GM19035 (cell line): ENCODE measurements around the gene GAP43.

Experiments
- ATAC-seq: cut with Tn5 transposase; IDR thresholded peaks from one replicate; pipeline ENCODE4 v1.9.1; 2021; ENCODE audit not compliant: unreplicated experiment

GAP43 gene, protein sequence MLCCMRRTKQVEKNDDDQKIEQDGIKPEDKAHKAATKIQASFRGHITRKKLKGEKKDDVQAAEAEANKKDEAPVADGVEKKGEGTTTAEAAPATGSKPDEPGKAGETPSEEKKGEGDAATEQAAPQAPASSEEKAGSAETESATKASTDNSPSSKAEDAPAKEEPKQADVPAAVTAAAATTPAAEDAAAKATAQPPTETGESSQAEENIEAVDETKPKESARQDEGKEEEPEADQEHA

DNA sequence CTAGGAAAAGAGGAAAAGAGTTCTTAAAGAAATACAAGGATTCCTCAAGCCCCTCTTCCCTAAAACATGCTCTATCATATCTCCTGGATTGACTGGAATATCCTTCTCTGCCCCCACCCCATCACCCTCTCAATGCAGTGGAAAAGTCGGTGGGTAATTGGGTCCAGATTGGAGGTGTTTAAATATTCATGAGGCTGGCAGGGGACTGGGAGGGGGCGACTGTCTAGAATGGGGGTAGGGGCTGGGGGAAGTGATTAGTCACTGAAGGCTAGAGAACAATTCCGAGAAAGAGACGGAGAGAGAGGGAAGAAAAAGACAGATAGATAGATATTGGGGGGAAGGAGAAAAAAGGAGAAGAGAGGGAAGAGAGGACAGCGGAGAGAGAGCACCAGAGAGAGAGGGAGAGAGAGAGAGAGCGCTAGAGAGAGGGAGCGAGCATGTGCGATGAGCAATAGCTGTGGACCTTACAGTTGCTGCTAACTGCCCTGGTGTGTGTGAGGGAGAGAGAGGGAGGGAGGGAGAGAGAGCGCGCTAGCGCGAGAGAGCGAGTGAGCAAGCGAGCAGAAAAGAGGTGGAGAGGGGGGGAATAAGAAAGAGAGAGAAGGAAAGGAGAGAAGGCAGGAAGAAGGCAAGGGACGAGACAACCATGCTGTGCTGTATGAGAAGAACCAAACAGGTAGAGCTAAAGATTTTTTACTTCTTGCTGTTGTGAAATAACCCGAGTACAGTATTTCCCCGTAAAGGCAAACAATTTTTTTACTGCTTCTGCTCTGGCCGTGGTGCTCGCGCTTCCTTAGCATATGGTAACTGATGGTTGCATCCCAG lies at the start of gene GAP43:
TSS of gene GAP43 (plus strand) at position 467 of the 825 bp plus-strand sequence. CDS start at position 647, 180 bp downstream.
- ATAC-seq, result no peak

GRCh38 chr3:115576325-115576875 lies 46.9 kb upstream of the GAP43 start:
- no peak for ATAC-seq

DNA sequence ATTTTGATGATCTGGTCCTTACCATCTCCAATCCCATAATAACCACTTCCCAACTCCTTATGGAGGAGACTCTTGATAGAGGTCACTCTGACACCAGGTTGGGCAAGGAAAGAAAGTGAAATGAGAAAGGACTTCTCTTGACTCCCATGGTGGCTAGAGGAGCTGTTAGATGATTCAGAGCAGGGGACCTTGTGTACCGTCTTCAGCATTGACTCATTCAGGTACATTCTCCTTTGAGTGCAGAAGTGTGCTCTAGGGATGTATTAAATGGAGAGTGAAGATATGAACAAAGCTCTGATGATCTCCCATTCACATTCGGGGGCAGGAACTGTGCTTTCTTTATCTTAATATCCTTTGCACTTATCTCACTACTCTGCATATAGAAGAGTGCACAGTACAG lies 46.3 kb upstream of the GAP43 start:
- ATAC-seq, result no peak

DNA sequence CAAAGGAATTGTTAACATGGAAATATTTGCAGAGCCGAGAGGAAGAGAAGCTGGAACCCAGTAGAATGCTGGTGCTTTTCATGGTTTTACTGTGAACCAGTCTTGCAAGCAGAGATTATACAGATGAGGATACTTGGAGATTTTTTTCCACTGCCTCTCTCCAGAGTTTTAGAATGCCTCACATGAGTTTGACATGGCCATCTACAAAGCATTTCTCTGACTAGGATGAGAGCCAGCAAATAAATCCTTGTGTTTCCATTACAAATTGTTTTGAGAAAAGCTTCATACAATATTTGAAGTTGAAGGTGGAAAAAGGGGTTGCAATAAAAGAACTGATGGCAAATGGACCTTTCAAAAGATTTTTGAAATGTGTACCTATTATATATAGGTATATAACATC lies 45.0 kb upstream of the GAP43 start:
- ATAC-seq, result no peak

- ATAC-seq, result no peak
These were observed 42.7 kb upstream of the GAP43 start for GRCh38 chr3:115580566-115580965.

DNA sequence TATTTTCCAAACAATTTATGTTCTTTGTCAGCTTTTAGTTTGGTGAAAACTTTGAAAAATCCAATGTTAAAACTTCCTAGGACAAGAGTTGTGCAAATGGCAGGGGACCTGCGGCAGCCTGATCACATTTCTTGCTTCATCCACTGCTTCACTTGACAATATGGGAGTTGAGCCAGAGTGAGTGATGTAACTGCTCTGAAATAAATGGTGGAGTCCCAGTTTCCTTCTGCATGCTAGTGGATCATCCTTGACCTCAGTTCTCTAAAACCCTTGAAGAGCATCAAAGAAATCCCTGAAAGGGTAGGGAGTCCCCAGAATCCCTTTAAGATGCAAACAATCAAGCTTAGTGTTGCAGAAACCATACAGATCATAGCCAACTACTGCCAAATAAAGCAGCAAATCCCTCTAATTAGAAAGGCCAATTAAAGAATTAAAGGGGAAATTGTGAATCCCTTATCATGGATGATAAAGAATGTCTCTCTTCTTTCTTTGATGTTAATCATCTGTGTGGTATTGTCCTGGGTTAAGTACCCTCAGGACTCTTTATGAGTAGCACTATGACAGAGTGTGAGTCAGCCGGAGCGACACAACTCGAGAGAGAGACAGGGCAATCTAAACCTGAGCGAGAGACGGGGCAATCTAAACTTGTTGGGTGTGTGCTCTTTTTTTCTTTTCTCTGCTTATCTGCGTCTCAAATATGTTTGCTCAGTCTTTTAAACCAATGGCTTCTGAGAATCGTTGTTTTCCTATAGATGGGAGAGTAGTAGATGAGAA lies 41.8 kb upstream of the GAP43 start:
- no peak for ATAC-seq

- no peak for ATAC-seq
These were observed 34.9 kb upstream of the GAP43 start for GRCh38 chr3:115588201-115589115.

DNA sequence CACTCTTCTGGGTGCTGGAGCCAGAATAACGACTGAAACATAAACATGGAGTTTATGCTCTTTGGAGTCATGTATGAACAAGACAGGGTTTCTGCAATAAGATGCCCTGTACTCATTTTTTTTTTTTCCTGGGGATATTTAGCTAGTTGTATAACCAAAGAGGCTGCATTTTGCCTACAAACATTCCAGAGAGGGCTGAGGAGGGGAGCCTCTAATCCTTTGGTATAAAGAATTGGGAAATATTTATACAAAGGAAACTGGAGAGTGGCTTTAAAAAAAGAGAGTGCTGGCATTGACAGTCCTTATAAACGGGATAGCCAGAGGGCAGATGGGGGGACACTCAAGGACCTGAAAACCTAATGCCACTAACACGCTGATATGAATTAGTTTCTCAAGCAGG lies 32.4 kb upstream of the GAP43 start:
- ATAC-seq, result no peak

DNA sequence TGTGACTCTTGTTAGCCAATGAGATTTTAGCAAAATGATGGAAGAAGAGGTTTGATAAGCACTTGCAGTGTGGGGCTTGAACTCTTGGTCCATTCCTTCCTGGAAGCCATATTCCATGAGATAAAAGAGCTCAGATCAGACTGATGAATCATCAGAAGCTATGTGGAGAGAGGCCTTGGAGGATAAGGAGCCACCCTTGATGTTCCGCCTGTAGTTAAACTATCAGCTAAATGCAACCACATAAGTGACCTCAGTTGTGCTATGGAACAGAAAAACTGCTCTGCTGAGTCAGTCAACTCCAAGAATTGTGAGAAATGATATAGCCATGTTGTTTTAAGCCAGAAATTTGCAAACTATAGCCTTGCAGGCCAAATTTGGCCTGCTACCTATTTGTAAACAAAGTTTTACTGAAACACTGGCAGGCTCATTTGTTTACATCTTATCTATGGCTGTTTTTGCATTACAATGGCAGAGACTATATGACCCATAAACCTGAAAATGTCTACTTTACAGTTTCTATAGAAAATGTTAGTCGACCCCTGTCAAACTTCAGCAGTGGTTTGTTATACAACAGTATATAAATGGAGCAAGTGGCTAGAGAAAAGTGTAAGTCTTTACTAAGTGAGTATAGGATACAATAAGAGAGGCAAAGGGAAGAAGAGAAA lies 27.6 kb upstream of the GAP43 start:
- ATAC-seq, result no peak

- no peak for ATAC-seq
These were observed 25.1 kb upstream of the GAP43 start for GRCh38 chr3:115598216-115598615.

- no peak for ATAC-seq
These were observed 21.1 kb upstream of the GAP43 start for GRCh38 chr3:115602194-115602593.

DNA sequence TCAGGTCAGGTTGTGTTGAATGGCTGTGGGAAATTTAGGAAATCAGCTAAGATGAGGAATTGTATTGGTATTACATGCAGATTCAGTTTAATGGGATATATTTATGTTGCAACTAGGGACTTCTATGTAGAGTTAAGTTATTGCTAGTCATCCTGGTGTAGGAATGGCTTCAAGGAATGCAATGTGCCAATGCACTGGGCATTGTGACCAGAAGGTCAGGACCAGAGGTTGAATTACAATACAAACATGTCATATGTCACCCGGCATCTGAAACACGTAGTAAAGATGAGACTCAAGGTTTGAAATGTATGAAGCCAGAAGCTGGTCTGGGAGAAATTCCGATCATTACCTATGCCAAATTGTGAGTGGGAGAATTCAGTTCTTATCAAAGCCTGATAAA lies 11.7 kb upstream of the GAP43 start:
- ATAC-seq, result no peak

DNA sequence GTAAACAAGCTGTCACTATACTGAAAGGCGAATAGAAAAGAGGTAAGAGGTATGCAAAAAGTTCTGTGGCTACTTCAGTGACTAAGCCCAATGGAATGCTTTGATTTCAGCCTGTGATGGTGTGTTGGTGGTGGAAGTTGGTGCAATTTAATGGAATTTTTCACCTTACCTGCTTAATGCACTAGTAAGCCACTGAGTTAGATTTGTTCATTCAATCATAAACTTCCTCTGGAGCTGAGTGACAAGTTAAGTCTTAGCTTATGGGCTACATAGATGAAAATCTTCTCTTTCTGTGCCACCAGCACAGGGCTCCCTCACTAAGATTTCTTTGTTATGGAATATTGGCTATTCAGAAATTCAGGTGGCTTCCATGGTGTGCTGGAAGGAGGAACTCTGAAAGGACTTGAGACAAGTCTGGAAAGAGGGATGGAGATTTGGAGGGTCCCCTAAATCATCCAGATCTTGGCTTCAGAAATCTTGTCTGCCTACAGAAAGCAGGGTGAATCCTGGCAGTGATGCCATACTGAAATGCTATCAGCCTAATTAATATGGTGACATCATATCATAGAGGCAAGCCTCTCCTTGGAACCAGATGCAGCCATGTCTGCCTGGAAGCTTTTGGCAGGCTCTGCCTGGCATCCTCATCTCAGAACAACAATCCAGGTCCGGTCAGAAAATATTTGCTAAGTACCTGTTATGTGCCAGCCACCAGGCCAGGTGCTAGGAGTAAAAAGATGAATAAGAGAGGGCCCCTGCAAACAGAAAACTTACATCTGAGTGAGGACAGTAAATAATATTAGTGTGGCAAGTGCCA lies 8.1 kb upstream of the GAP43 start:
- no peak for ATAC-seq

- no peak for ATAC-seq
These were observed 6.8 kb upstream of the GAP43 start for GRCh38 chr3:115616461-115616860.

DNA sequence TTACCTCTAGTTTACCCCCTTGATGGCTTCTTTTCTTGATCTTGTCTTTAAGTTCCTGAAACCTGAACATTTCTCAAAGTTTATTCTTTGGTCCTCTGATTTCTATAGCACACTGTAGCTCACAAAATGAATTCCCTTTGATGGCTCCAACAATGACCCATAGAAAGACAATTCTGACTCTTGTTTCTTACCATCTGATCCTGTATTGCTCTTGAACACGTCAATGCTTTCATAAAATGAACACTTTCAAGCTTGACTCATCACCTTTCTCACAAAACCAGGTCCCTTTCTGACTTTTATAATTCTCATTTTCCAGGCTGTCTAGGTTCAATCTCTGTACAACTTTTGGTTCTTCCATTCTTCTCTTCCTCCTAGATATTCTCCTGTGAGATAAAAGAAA lies 5.7 kb upstream of the GAP43 start:
- no peak for ATAC-seq

DNA sequence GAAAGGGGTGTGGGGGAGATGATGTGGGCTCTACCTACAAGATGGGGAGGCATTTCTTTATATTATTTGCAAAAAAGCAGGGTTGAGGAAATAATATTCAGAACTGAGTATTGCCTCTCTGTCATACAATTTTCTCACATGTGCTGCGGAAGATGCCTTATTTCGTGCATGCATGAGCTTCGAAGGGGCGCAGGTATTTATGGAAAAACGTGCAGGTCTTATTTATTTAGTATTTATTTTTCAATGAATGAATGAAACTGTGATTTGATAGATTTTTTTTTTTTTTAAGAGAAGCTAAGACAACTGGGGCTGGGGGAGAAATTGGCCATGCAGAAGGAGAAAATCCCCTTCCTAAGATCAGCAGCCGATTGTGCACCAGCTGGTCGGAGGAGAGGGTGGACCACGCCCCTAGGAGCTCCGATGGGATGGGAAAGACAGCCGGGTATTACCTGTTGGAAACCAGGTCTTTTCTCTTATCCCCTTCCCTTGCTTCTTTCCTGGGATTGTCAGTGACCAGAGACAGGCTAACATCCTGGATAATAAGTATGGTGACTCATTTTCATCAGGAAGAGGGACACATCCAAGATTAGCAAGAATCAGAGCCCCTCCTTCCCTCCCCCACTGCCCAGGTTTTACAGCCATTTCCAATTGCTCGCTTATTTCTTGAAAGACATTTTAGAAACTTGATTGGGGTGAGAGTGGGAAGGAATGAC lies 875 bp downstream of the GAP43 start:
- ATAC-seq, result no peak

DNA sequence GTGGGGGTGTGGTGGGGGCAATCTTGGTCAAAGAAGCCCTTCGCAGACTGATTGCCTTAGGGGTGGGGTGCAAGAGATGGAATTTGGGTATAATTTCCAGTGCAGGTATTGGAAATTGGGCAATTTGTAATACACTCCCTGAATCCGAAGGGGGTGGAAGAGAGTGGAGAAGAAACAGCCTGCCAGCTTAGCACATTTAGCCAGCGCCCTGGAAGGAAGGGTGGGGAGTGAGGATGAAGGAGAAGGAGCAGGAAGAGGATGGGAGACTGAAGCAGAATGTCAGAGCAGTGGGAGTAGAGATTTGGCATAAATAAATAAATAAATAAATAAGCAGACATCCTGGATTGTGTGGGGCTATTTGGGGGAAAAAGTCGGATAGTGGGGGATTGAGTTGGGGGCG lies 1.6 kb downstream of the GAP43 start:
- no peak for ATAC-seq

DNA sequence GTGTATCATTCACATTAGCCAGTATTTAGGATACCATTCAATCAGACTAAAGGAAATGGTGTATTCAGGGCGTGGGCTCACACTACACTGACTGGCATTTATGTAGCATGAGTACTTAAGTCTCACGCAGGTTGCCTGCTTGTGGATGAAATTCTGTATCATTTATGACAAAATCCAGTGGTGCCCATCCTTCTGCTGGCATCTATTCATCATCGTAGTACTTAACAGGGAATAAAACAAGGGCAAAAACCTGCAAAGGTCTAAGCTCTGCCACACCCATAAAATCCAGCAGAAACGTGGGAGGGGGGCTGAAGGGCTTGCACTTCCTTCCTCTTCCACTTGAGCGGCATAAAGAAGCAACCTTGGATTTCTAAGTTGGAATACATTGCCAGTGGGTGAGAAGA lies 2.7 kb downstream of the GAP43 start:
- ATAC-seq, result no peak
